Lower leg skin (tissue), 4 donors: ENCODE results near the gene FZR1. TPM values are rescaled to one million over a fixed set of nuclear protein-coding genes. Genes with fewer than 3 reads are reported as not detected.

Experiments
- DNase-seq, 2 donors: peaks; one replicate each; pipeline ENCODE4 v3.0.0-alpha.2; 2019; ENCODE audit warnings: low spot score in 2 of 2
- H3K4me3 ChIP-seq: fragments of 200-600 bp; sonication (generic); 2 replicates; pipeline ENCODE4 v1.5.1; 2017; ENCODE audit warnings: mild to moderate bottlenecking, low read depth; ENCODE audit not compliant: poor library complexity, severe bottlenecking
- POLR2A ChIP-seq, 2 donors: fragments of 450-650 bp; IDR thresholded peaks; one replicate each; pipeline ENCODE4 v1.6.1; 2016 to 2017; ENCODE audit warnings: antibody characterized with exemption in 2 of 2, mild to moderate bottlenecking in 1 of 2, moderate library complexity in 1 of 2
- WGBS, 2 donors: methylation state at CpG; one replicate each; pipeline ENCODE4 v1.1.5; 2018; 5-methylcytosine and 5-hydroxymethylcytosine counted together
- intact Hi-C: fragments of 100-400 bp; cut with DNase I; formaldehyde crosslinking; loops from one replicate; pipeline ENCODE4 v1.15.0; 2023; ENCODE audit warnings: low total_unique reads
- total RNA-seq, 4 donors: library from RNA; depleted of rRNA; stranded (reverse); fragments of >200 nt; gene quantifications; one replicate each; pipeline ENCODE4 v1.1.0, GENCODE V29; 2016
- TF ChIP-seq, protein P1 (sequence below), 3 donors: fragments of 450-650 bp; IDR thresholded peaks; one replicate each; pipeline ENCODE4 v1.5.1; 2016; ENCODE audit warnings: antibody characterized with exemption in 3 of 3, mild to moderate bottlenecking in 3 of 3, moderate library complexity in 2 of 3

The FZR1 gene
- total RNA-seq, 4 donors from 2014 or later: 50.9 to 63.3 (median 57.2) TPM

GRCh38 chr19:3471954-3472655 is 34.0 kb upstream of the FZR1 start:
- DNase-seq: no peak
- intact Hi-C loops: loop anchor here (2.0 kb wide), 1 partner anchor 147 kb away; no protein-coding TSS in a partner anchor
- 24 to 31% methylated on average over 22 to 24 of the region's 24 CpGs for WGBS, 2 donors
- no peak overlapping the region for H3K4me3 ChIP-seq
- TF ChIP-seq, protein P1, sequence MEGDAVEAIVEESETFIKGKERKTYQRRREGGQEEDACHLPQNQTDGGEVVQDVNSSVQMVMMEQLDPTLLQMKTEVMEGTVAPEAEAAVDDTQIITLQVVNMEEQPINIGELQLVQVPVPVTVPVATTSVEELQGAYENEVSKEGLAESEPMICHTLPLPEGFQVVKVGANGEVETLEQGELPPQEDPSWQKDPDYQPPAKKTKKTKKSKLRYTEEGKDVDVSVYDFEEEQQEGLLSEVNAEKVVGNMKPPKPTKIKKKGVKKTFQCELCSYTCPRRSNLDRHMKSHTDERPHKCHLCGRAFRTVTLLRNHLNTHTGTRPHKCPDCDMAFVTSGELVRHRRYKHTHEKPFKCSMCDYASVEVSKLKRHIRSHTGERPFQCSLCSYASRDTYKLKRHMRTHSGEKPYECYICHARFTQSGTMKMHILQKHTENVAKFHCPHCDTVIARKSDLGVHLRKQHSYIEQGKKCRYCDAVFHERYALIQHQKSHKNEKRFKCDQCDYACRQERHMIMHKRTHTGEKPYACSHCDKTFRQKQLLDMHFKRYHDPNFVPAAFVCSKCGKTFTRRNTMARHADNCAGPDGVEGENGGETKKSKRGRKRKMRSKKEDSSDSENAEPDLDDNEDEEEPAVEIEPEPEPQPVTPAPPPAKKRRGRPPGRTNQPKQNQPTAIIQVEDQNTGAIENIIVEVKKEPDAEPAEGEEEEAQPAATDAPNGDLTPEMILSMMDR (IDR thresholded peaks at IDR 0.05): peak in 1 of 3 donors; percentile 50
- no peak for TF ChIP-seq POLR2A (IDR thresholded peaks at IDR 0.05)

DNA sequence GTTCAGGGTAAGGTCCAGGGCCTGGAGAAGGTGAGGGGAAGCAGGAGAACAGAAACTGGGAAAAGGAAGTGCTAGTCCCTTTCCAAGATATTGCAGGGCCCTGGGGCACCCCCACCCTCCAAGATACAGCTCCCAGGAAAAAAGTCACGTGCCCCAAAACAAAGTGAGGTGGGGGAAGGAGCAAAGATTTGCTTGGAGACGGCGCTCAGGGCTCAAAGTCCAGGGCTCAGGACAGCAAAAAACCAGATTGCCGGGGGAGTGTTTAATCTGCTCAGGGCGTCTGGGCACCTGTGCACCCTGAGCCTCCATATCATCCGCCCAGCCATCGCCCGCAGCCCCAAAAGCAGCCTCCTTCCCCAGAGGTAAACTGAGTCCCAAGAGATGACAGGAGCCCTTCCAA is 32.1 kb upstream of the FZR1 start:
- intact Hi-C loops: no loop called here
- TF ChIP-seq, protein P1 (IDR thresholded peaks at IDR 0.05): no peak
- no peak for TF ChIP-seq POLR2A (IDR thresholded peaks at IDR 0.05)
- no peak overlapping the region for H3K4me3 ChIP-seq
- DNase-seq: no peak
- WGBS, 2 donors: 74 to 80% methylated on average over 8 of the region's 8 CpGs

DNA sequence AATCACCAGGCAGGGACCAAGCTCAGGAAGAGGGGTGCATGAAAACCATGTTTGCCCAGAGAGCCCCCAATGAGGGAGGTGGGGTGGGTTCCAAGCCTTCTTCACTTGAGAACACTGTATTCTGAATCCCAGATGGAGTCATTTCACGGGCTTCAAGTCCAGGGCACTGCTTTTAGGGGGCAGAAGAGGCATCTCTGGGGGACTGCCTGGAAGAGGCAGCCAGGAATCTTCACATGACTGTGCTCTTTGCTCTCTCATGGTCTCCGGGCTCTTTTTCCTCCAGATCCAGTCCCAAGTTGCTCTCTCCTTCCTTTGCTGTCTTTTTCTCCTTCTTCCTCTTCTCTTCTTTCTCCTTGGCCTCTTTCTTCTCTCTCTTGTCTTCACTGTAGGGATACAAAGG is 31.5 kb upstream of the FZR1 start:
- no peak for DNase-seq
- H3K4me3 ChIP-seq: no peak overlapping the region
- WGBS, 2 donors: 72 to 85% methylated on average over 2 of the region's 2 CpGs
- intact Hi-C loops: no loop called here
- TF ChIP-seq POLR2A (IDR thresholded peaks at IDR 0.05): no peak
- TF ChIP-seq, protein P1 (IDR thresholded peaks at IDR 0.05): no peak

- 72 to 88% methylated on average over 4 of the region's 4 CpGs for WGBS, 2 donors
- DNase-seq: no peak
- intact Hi-C loops: no loop called here
- no peak for TF ChIP-seq POLR2A (IDR thresholded peaks at IDR 0.05)
- TF ChIP-seq, protein P1 (IDR thresholded peaks at IDR 0.05): no peak
- no peak overlapping the region for H3K4me3 ChIP-seq
These were observed 30.7 kb upstream of the FZR1 start for GRCh38 chr19:3475449-3475848.

- no peak overlapping the region for H3K4me3 ChIP-seq
- no peak for TF ChIP-seq POLR2A (IDR thresholded peaks at IDR 0.05)
- DNase-seq: no peak
- WGBS, 2 donors: 85 to 86% methylated on average over 2 of the region's 2 CpGs
- intact Hi-C loops: no loop called here
These were observed 29.3 kb upstream of the FZR1 start for GRCh38 chr19:3476830-3477229.

GRCh38 chr19:3477506-3477905 is 28.6 kb upstream of the FZR1 start:
- TF ChIP-seq, protein P1 (IDR thresholded peaks at IDR 0.05): no peak
- no peak for TF ChIP-seq POLR2A (IDR thresholded peaks at IDR 0.05)
- H3K4me3 ChIP-seq: no peak overlapping the region
- no peak for DNase-seq
- intact Hi-C loops: no loop called here
